Tibial nerve (tissue), 4 donors: ENCODE data around the gene PLXNA4. TPM values are rescaled to one million over a fixed set of nuclear protein-coding genes. Genes with fewer than 3 reads are reported as not detected.

Source experiments
- DNase-seq, 2 donors: peaks; one replicate each; pipeline ENCODE4 v3.0.0-alpha.2; 2019; ENCODE audit warnings: low spot score in 2 of 2
- H3K27ac ChIP-seq, 4 donors: fragments of 200-600 bp; sonication (generic) in 3 of 4; one replicate each; pipeline ENCODE4 v1.5.1; 2017 to 2019; ENCODE audit warnings: mild to moderate bottlenecking in 1 of 4
- H3K27me3 ChIP-seq, 2 donors: fragments of 200-600 bp; sonication (generic) in 1 of 2; one replicate each; pipeline versions ENCODE4 v1.5.1 to v1.6.0; 2017 to 2019
- H3K36me3 ChIP-seq, 3 donors: fragments of 200-600 bp; sonication (generic); one replicate each; pipeline ENCODE4 v1.5.1; 2018 to 2019
- H3K4me1 ChIP-seq, 4 donors: fragments of 200-600 bp; sonication (generic) in 3 of 4; one replicate each; pipeline ENCODE4 v1.5.1; 2017 to 2019
- H3K4me3 ChIP-seq, 4 donors: fragments of 200-600 bp; sonication (generic) in 3 of 4; one replicate each; pipeline ENCODE4 v1.5.1; 2017 to 2019; ENCODE audit warnings: mild to moderate bottlenecking in 1 of 4, moderate library complexity in 1 of 4
- H3K9me3 ChIP-seq, 4 donors: fragments of 200-600 bp; sonication (generic) in 3 of 4; one replicate each; pipeline ENCODE4 v1.5.1; 2017 to 2019
- CTCF ChIP-seq, 5 experiments: fragments of 200-600 bp in 3 of 5; fragments of 450-650 bp in 2 of 5; sonication (generic) in 3 of 5; IDR thresholded peaks; one replicate each; pipeline ENCODE4 v1.5.1; 2016 to 2019; ENCODE audit warnings: antibody characterized with exemption in 5 of 5, mild to moderate bottlenecking in 3 of 5, moderate library complexity in 2 of 5
- EP300 ChIP-seq, 2 donors: sonication (generic); formaldehyde crosslinking; IDR thresholded peaks; one replicate each; pipeline ENCODE4 v1.6.1; 2017; ENCODE audit warnings: antibody characterized with exemption in 2 of 2, mild to moderate bottlenecking in 1 of 2
- POLR2A ChIP-seq, 2 donors: fragments of 450-650 bp; IDR thresholded peaks; one replicate each; pipeline ENCODE4 v1.6.1; 2017; ENCODE audit warnings: antibody characterized with exemption in 2 of 2, mild to moderate bottlenecking in 2 of 2, moderate library complexity in 2 of 2
- WGBS, 2 donors: methylation state at CpG; one replicate each; pipeline ENCODE4 v1.1.5; 2018; 5-methylcytosine and 5-hydroxymethylcytosine counted together
- total RNA-seq, 4 donors: library from RNA; depleted of rRNA; stranded (reverse); fragments of >200 nt; gene quantifications; one replicate each; pipeline ENCODE4 v1.1.0, GENCODE V29; 2016

The PLXNA4 gene
- total RNA-seq, 4 donors from 2014 or later: 12.6 to 32.4 (median 13.7) TPM

- H3K36me3 ChIP-seq: no peaks in the 10 kb centered on the region
- no peak overlapping the region for H3K4me3 ChIP-seq
- DNase-seq: no peak
- WGBS, 2 donors: 80 to 87% methylated on average over 2 of the region's 2 CpGs
- H3K27me3 ChIP-seq: peaks cover 3 to 56% of the 10 kb centered on the region in 2 donors
- H3K9me3 ChIP-seq: no peaks in the 10 kb centered on the region
- TF ChIP-seq POLR2A (IDR thresholded peaks at IDR 0.05) (no peak), CTCF (IDR thresholded peaks at IDR 0.05) (no peak), EP300 (IDR thresholded peaks at IDR 0.05) (no peak)
- no peak overlapping the region for H3K27ac ChIP-seq
- peaks cover 0 to 30% (median 13%) of the 10 kb centered on the region in 4 donors for H3K4me1 ChIP-seq
These were observed 4.3 kb downstream of the PLXNA4 start for GRCh38 chr7:132571970-132572369.

GRCh38 chr7:132569884-132570614 is 6.2 kb downstream of the PLXNA4 start:
- H3K4me1 ChIP-seq: peaks cover 0 to 14% (median under 1%) of the 10 kb centered on the region in 4 donors
- WGBS, 2 donors: 59 to 72% methylated on average over 9 of the region's 9 CpGs
- H3K9me3 ChIP-seq: no peaks in the 10 kb centered on the region
- TF ChIP-seq EP300 (IDR thresholded peaks at IDR 0.05) (no peak), POLR2A (IDR thresholded peaks at IDR 0.05) (no peak)
- H3K4me3 ChIP-seq: no peak overlapping the region
- H3K27ac ChIP-seq: no peak overlapping the region
- no peak for DNase-seq
- H3K36me3 ChIP-seq: no peaks in the 10 kb centered on the region
- peaks cover 3 to 40% of the 10 kb centered on the region in 2 donors for H3K27me3 ChIP-seq

- peaks cover 0 to 29% of the 10 kb centered on the region in 2 donors for H3K27me3 ChIP-seq
- no peak overlapping the region for H3K27ac ChIP-seq
- no peak overlapping the region for H3K4me3 ChIP-seq
- H3K4me1 ChIP-seq: peaks cover 0 to 3% (median 0%) of the 10 kb centered on the region in 4 donors
- H3K9me3 ChIP-seq: no peaks in the 10 kb centered on the region
- 73 to 89% methylated on average over 2 of the region's 2 CpGs for WGBS, 2 donors
- H3K36me3 ChIP-seq: no peaks in the 10 kb centered on the region
- TF ChIP-seq EP300 (IDR thresholded peaks at IDR 0.05): no peak
- no peak for TF ChIP-seq CTCF (IDR thresholded peaks at IDR 0.05)
- TF ChIP-seq POLR2A (IDR thresholded peaks at IDR 0.05): no peak
- no peak for DNase-seq
These were observed 7.3 kb downstream of the PLXNA4 start for GRCh38 chr7:132568962-132569361.

GRCh38 chr7:132565885-132566284 is 10.4 kb downstream of the PLXNA4 start:
- H3K4me1 ChIP-seq: no peaks in the 10 kb centered on the region
- 82% methylated on average over 5 of the region's 5 CpGs for WGBS, 2 donors
- no peaks in the 10 kb centered on the region for H3K36me3 ChIP-seq
- DNase-seq: no peak
- no peak overlapping the region for H3K4me3 ChIP-seq
- TF ChIP-seq POLR2A (IDR thresholded peaks at IDR 0.05) (no peak), CTCF (IDR thresholded peaks at IDR 0.05) (no peak), EP300 (IDR thresholded peaks at IDR 0.05) (no peak)
- H3K9me3 ChIP-seq: no peaks in the 10 kb centered on the region
- no peak overlapping the region for H3K27ac ChIP-seq
- H3K27me3 ChIP-seq: no peaks in the 10 kb centered on the region

GRCh38 chr7:132565441-132565840 is 10.8 kb downstream of the PLXNA4 start:
- no peak overlapping the region for H3K4me3 ChIP-seq
- TF ChIP-seq EP300 (IDR thresholded peaks at IDR 0.05) (no peak), CTCF (IDR thresholded peaks at IDR 0.05) (no peak), POLR2A (IDR thresholded peaks at IDR 0.05) (no peak)
- no peaks in the 10 kb centered on the region for H3K4me1 ChIP-seq
- 84 to 85% methylated on average over 5 of the region's 5 CpGs for WGBS, 2 donors
- H3K27me3 ChIP-seq: no peaks in the 10 kb centered on the region
- no peaks in the 10 kb centered on the region for H3K36me3 ChIP-seq
- H3K27ac ChIP-seq: no peak overlapping the region
- no peak for DNase-seq
- no peaks in the 10 kb centered on the region for H3K9me3 ChIP-seq
